Activated CD4-positive, alpha-beta T cell treated with anti-CD3 and anti-CD28 coated beads, Interleukin-2, amount 50 U/mL, for 1 hour (primary cell): ENCODE data around the gene BLOC1S6.
"Not testable (repeated sequence)": the region's sequence is repeated elsewhere in the genome, so short reads cannot be mapped to it uniquely, and the experiment has no call there.

Experiments
- DNase-seq: peaks from one replicate; pipeline ENCODE4 v3.0.0-alpha.2; 2020

Gene BLOC1S6

DNA sequence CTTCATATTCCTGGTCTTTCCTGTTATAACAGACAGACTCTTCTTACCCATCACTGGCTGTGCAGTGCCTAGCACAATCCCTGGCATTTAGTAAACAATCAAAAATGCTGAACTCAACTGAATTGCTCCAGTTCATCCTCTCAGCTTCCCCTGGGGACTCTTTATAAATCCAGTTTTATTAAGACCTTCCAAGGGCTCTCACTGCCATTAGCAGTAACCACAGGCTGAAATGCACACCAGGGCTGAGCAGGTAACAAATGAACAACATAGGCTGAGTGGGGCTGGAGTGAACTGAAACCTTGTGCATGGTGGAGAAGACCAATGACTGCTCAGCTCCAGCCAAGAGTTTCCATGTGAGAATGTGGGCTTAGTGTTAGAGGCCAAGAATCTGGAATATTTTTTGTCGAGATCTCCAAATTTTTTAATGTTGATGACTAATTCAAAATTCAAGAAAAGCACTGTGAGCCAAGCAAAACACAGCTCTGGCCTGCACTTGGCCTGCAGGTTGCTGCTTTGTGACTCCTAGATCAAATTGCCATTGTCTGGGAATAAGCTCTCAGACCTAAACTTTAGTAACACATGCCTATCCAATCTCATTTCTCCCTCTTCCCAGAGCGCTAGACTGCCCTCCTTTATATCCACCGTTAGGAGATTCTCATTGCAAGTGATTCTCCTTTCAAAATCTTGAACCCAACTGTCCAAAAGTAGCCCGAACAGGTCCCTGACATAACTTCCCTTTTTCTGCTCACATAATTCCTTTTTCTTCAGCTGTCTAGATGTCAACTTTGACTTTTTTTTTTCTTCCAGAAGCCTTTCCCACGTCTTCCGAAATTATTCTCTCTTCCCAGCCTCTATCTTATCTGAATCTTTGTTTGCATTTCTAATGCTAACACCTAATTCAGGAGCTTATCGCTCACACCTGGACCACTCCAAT, 55.1 kb downstream of the BLOC1S6 start:
- DNase-seq = no peak

DNA sequence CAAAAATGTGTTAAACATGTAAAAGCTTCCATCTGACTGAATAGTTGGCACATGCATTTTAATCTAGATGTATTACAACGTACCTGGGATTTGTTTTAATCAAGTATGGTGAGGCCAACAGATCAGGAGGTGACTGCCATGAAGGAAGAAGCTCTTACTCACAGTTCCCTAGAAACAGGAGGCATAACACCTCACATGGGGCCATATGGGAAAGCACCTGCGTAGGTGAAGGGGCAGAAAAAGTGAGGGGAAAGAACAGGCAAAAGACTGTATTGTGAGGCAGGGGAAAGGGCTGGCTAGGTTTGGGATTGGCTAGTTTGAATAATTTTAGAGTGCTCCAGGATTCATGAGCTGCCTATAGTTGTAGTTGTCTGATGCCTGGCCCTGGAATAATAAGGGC, 57.3 kb downstream of the BLOC1S6 start:
- no peak for DNase-seq

DNA sequence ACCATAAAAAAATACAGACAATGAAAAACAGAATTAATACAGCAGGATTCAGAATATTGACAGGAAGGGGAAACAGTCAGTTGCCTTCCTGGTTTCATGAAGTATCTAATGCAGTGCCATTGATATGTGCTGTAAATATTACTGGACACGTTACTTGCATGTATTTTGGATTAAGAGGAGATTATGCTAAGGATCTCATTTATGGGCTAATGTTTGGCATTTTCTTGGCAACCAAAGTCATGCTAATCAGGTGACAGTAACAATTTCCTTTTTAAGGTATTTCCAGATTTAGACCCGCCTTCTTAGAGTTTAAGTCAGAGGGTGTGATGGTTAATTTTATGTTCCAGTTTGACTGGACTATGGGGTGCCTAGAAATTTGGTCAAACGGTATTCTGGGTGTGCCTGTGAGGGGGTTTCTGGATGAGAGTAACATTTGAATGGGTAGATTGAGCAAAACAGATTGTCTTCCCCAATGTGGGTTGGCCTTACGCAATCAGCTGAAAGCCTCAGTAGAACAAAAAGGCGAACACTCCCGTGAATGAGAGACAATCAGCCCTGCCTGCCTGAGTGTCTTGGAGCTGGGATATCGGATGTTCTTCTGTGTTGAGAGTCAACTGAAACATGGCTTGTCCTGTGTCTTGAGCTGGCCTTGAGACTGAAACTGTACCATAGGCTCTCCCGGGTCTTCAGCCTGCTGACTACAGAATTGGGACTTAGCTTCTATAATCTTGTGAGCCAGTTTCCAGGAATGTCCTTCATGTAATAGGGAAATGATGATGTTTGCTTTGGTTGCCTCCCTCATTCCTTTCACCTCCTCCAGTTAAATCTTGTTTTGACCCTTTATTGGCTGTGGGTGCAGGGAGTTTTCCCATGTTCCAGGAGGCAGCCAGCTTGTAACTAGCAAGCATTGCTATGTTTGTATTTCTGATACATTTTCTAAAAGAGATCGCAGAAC, 58.1 kb downstream of the BLOC1S6 start:
- no peak for DNase-seq

DNA sequence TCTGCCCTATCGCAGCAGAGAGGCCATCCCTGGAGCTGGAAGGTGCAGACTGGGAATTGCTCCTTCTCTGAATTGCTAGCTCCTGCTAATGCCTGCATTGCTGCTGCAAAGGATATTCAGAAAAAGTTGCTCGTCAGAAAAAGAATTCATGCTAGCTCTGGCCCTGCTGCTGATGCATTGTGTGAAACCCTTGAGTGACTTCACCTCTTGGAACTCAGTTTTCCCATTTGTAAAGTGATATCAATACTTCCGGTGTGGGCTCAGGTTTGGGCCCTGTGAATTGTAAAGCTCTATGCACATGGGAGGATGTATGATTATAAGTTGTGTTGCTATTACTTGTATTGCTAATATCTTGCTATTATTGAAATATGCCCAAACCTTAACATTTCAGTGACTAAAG, 59.0 kb downstream of the BLOC1S6 start:
- DNase-seq = no peak

DNA sequence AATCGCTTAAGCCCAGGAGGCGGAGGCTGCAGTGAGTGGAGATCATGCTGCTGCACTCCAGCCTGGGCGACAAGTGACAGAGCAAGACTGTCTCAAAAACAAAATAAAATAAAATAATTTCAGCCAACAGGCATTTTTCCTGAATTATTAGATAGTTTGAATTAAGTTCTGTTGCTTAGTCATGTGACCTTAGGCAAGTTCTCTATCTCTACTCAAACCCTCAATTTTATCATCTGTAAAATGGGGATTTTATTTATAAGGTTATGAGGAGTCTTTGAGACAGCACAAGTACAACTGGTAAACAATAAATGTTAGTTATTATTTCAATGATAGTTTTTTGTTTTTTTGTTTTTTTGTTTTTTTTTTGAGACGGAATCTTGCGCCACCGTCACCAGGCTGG, 60.6 kb downstream of the BLOC1S6 start:
- DNase-seq = no peak

DNA sequence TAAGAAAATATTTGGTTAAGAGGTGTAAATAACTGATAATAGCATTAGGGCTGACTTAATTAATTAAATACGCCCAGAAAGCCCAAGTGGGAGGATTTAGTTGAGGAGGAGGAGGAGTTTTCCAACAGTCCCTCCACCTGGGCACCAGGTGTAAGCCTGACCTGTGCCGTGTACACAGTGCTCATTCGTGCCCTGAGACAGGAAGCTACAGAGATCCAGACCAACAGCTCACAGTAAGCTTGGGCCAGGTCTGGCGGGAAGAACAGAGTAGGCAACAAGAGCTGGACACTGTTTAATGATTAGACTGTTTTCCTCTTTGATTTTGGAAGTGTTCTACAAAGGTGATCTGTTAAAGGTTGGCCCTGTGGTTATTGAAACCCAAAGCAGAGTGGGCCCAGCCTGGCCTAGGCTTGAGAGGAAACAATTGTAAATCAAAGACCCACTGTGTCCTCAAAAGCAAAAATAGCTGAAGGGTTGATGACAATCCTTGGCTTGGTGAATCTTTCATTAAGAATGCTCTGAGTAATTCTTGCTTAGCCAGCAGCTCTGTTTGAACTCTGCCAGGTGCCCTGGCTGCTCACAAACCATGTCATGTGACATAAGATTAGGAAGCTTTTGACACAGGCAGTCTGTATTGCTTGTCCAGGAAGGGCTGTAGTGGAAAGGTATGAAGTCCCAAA, 61.5 kb downstream of the BLOC1S6 start:
- no peak for DNase-seq

DNA sequence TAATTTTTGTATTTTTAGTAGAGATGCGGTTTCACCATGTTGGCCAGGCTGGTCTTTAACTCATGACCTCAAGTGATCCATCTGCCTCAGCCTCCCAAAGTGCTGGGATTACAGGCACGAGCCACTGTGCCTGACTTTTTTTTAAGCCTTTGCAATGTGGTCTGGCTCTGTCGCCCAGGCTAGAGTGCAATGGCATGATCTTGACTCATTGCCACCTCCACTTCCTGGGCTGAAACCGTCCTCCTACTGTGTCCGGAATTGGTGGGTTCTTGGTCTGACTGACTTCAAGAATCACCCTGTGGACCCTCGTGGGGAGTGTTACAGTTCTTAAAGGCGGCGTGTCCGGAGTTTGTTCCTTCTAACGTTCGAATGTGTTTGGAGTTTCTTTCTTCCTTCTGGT, 62.8 kb downstream of the BLOC1S6 start:
- DNase-seq = not testable (repeated sequence)

DNA sequence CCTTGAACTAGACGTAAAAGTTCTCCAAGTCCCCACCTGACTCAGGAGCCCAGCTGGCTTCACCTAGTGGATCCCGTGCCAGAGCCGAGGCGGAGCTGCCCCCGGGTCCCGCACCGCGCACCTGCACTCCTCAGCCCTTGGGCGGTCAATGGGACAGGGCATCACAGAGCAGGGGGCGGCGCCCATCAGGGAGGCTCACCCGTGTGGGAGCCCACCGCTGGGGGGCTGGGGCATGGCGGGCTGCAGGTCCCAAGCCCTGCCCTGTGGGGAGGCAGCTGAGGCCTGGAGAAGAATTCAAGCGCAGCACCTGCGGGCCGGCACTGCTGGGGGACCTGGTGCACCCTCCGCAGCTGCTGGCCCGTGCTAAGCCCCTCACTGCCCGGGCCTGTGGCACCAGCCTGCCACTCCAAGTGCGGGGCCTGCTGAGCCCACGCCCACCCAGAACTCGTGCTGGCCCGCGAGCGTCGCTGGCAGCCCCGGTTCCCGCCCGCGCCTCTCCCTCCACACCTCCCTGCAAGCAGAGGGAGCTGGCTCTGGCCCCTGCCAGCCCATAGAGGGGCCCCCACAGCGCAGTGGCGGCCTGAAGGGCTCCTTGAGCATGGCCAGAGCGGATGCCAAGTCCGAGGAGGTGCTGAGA, 63.8 kb downstream of the BLOC1S6 start:
- DNase-seq = no peak

GRCh38 chr15:45653702-45654424, 66.7 kb downstream of the BLOC1S6 start:
- no peak for DNase-seq

- no peak for DNase-seq
These were observed 67.6 kb downstream of the BLOC1S6 start for GRCh38 chr15:45654749-45655148.

- no peak for DNase-seq
These were observed 70.1 kb downstream of the BLOC1S6 start for GRCh38 chr15:45657254-45657653.

DNA sequence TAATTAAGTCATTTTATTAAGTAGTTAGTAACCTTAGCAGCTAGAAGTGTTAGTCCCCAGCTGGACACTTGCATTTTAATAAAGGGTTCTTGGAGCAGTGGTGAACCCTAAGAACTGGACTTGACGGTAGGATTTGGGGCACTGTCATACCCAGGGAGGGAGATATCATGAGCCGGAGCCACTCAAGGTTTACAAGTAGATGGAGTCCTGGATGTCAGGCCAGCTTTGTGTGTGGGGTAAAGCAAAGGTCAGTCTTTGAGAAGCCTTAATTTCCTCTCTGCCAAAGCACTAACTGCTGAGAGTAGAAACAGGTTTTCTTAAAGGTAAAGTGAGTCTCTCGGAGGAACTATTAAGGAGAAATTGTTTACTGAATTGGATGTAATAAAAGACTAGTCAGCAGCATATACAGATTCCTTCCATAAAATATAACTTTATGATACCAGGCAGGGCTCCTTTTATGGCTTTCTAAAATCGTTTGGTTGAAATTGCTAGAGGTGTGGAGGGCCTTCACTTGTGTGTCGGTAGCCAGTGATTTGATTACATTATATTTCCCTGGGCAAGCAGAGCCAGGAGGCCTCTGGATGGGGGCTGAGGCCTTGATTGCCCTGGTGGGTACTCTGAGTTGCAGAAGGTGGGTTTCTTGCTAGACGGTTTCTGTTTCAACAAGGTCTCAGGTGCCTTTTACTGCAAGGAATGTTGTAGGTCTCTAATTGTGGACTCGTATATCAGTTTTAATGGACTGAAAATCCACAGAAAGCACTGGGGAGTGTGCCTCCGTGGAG, 70.8 kb downstream of the BLOC1S6 start:
- no peak for DNase-seq
